Neural crest cell (in vitro differentiated cells): ENCODE data around the gene MYLIP. TPM values are rescaled to one million over a fixed set of nuclear protein-coding genes. Genes with fewer than 3 reads are reported as not detected.

ENCODE experiments used
- DNase-seq: peaks from one replicate; pipeline ENCODE4 v3.0.0; 2021; ENCODE audit warnings: low read depth, mixed read lengths, low spot score
- H3K27ac Mint-ChIP-seq: one replicate; pipeline ENCODE4 v1.8.0; 2021; ENCODE audit warnings: mild to moderate bottlenecking, mixed read lengths; ENCODE audit not compliant: unreplicated experiment
- H3K27me3 Mint-ChIP-seq: 2 replicates; pipeline ENCODE4 v1.8.0; 2021; ENCODE audit warnings: low read depth, mild to moderate bottlenecking, mixed read lengths
- H3K36me3 Mint-ChIP-seq: 2 replicates; pipeline ENCODE4 v1.8.0; 2021; ENCODE audit warnings: low read depth, mild to moderate bottlenecking, mixed read lengths
- H3K4me1 Mint-ChIP-seq: 2 replicates; pipeline ENCODE4 v1.8.0; 2021; ENCODE audit warnings: mixed read lengths
- H3K4me3 Mint-ChIP-seq: one replicate; pipeline ENCODE4 v1.8.0; 2021; ENCODE audit warnings: mild to moderate bottlenecking, mixed read lengths
- H3K9me3 Mint-ChIP-seq: 2 replicates; pipeline ENCODE4 v1.8.0; 2021; ENCODE audit warnings: mixed read lengths
- total RNA-seq: library from RNA; stranded (reverse); gene quantifications from 2 replicates; pipeline ENCODE4 v1.2.1, GENCODE V29; 2021
- TF ChIP-seq, protein P1 (sequence below): fragments of 200-600 bp; sonication (generic); conservative IDR thresholded peaks from 2 replicates; pipeline ENCODE4 v1.5.0; 2021; ENCODE audit warnings: antibody characterized with exemption, mild to moderate bottlenecking

MYLIP gene
- total RNA-seq, 1 donor from 2014 or later = 4.5 TPM

DNA sequence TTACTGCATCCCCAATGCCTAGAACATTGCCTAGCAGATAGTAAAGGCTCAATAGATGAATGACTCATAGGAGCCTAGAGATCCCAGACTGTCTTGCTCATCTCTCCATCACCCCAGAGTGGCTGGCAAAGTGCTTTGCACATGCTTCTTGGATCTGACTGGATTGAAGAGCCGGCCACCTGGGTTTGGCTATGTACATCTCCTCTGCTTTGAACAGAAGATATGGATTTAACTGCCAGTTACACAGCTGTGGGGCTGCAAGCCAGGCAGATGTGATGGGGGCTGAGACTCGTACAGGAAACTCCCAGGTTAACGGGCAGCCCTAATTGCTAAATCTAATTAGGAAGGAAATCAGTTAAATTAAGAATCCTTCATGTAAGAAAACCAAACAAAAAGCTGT, 28.6 kb downstream of the MYLIP start:
- peaks cover 5% of the 10 kb centered on the region for H3K27me3 Mint-ChIP-seq
- peaks cover 8% of the 10 kb centered on the region for H3K4me1 Mint-ChIP-seq
- no peaks in the 10 kb centered on the region for H3K36me3 Mint-ChIP-seq
- no peak overlapping the region for H3K27ac Mint-ChIP-seq
- TF ChIP-seq, protein P1, sequence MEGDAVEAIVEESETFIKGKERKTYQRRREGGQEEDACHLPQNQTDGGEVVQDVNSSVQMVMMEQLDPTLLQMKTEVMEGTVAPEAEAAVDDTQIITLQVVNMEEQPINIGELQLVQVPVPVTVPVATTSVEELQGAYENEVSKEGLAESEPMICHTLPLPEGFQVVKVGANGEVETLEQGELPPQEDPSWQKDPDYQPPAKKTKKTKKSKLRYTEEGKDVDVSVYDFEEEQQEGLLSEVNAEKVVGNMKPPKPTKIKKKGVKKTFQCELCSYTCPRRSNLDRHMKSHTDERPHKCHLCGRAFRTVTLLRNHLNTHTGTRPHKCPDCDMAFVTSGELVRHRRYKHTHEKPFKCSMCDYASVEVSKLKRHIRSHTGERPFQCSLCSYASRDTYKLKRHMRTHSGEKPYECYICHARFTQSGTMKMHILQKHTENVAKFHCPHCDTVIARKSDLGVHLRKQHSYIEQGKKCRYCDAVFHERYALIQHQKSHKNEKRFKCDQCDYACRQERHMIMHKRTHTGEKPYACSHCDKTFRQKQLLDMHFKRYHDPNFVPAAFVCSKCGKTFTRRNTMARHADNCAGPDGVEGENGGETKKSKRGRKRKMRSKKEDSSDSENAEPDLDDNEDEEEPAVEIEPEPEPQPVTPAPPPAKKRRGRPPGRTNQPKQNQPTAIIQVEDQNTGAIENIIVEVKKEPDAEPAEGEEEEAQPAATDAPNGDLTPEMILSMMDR = no peak
- no peak for DNase-seq
- no peak overlapping the region for H3K4me3 Mint-ChIP-seq
- no peaks in the 10 kb centered on the region for H3K9me3 Mint-ChIP-seq

DNA sequence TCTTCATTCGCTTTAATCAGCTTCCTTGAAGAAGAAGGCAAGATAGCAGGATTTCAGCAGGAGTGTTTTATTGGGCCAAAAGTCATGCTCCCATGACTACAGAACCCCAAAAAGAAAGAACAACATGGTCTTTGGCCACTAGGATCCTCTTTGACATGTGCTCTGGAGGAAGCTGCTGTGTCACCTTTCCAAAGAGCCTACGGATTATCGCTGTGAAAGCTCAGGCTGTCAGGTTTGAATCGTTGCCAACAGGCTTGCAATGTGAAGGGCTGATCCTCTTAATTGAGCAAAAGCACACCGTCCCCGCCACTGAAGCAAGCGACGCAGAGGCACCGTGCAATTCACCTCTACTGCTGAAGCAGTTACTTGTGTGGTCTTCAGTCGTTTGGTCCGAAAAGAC, 29.0 kb downstream of the MYLIP start:
- TF ChIP-seq, protein P1 = no peak
- Mint-ChIP-seq H3K9me3 (no peaks in the 10 kb centered on the region), H3K4me3 (no peak overlapping the region), H3K27me3 (peaks cover 5% of the 10 kb centered on the region), H3K27ac (no peak overlapping the region), H3K4me1 (peaks cover 8% of the 10 kb centered on the region), H3K36me3 (no peaks in the 10 kb centered on the region)
- DNase-seq = no peak

DNA sequence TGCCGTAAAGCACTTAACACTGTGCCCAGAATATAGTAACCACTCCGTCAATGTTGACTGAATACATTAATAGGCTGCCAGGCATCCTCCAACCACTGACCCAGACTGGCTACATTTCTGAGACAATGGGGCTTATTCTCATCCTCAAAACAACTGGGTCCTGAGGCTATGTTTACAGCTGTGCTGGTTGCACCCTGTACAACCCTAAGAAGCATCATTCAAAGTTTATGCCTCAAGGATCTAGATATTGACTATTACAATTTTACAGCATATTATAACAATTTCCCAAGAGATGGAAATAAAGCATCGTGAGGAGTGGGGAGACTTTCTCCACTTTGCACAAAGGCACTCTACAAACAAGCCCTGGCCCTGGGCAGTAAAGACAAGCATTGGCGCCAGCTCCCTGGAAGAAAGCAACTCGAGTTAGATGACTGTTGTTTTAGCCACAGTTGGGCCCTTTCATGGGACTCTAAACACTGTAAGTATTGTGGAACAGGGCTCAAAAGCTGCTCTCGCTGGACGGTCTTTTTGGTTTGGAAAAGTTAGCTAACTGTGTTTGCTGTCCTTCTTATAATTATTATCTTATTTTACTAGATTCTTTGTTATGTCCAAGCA, 30.2 kb downstream of the MYLIP start:
- TF ChIP-seq, protein P1 = no peak
- no peaks in the 10 kb centered on the region for H3K36me3 Mint-ChIP-seq
- no peak for DNase-seq
- no peaks in the 10 kb centered on the region for H3K9me3 Mint-ChIP-seq
- no peak overlapping the region for H3K27ac Mint-ChIP-seq
- H3K27me3 Mint-ChIP-seq = peaks cover 5% of the 10 kb centered on the region
- peaks cover 8% of the 10 kb centered on the region for H3K4me1 Mint-ChIP-seq
- H3K4me3 Mint-ChIP-seq = no peak overlapping the region

DNA sequence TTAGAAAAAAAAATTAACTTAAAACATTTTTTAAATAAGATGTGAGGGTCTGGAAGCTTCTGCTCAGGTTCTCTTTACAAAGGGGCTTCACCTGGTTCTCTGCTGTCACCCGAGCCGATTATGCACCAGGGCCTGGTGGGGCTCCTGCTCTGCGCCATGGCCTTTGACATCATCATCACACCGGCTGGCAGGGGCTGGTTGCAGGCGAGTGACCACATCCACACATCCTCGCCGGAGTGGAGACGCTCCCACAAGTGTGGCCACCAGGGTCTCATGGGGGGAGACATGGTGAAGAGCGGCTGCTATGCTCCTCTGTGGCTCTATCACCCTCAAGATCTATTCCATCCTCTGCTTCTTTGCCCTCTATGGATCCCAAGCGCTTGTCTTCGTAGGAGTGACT, 31.9 kb downstream of the MYLIP start:
- no peak overlapping the region for H3K27ac Mint-ChIP-seq
- TF ChIP-seq, protein P1 = no peak
- no peak for DNase-seq
- H3K9me3 Mint-ChIP-seq = no peaks in the 10 kb centered on the region
- peaks cover 8% of the 10 kb centered on the region for H3K4me1 Mint-ChIP-seq
- peaks cover 8% of the 10 kb centered on the region for H3K27me3 Mint-ChIP-seq
- no peak overlapping the region for H3K4me3 Mint-ChIP-seq
- no peaks in the 10 kb centered on the region for H3K36me3 Mint-ChIP-seq

DNA sequence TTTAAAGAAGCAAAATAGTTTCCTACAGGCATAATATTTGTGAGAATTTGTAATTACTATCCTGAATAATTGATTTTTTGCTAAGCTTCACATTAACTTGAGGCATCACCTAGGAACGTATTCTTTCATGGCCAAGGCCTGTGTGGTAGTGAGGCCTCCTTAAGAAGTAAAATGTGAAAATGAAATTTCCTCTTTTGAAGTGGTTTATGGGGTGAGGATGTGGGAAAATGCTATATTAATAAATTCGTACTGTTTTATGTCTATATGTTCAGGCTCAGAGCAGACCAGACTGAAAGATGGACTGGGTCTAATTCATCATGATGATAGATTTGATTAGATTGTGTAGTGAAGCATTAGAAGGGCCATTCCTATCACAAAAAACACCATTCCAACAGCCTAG, 33.1 kb downstream of the MYLIP start:
- TF ChIP-seq, protein P1 = no peak
- Mint-ChIP-seq H3K27ac (no peak overlapping the region), H3K36me3 (no peaks in the 10 kb centered on the region), H3K27me3 (peaks cover 12% of the 10 kb centered on the region), H3K4me3 (no peak overlapping the region), H3K4me1 (peaks cover 12% of the 10 kb centered on the region), H3K9me3 (no peaks in the 10 kb centered on the region)
- no peak for DNase-seq
